MM.1S (cell line): ENCODE data around the gene ZDHHC13.
A peak's percentile ranks its signal among the peaks of the same experiment; 100 is the strongest.

Experiments
- EZH2phosphoT487 ChIP-seq: fragments of 300-600 bp; sonication (generic); IDR thresholded peaks from 2 replicates; pipeline ENCODE4 v1.6.1; 2018; ENCODE audit warnings: antibody characterized with exemption, low read length
- TF ChIP-seq, protein P1 (sequence below): fragments of 300-600 bp; sonication (generic); IDR thresholded peaks from 2 replicates; pipeline ENCODE4 v1.5.1; 2016; ENCODE audit warnings: antibody characterized with exemption, low read length, mixed read lengths

- TF ChIP-seq EZH2phosphoT487, result no peak
- TF ChIP-seq, protein P1, sequence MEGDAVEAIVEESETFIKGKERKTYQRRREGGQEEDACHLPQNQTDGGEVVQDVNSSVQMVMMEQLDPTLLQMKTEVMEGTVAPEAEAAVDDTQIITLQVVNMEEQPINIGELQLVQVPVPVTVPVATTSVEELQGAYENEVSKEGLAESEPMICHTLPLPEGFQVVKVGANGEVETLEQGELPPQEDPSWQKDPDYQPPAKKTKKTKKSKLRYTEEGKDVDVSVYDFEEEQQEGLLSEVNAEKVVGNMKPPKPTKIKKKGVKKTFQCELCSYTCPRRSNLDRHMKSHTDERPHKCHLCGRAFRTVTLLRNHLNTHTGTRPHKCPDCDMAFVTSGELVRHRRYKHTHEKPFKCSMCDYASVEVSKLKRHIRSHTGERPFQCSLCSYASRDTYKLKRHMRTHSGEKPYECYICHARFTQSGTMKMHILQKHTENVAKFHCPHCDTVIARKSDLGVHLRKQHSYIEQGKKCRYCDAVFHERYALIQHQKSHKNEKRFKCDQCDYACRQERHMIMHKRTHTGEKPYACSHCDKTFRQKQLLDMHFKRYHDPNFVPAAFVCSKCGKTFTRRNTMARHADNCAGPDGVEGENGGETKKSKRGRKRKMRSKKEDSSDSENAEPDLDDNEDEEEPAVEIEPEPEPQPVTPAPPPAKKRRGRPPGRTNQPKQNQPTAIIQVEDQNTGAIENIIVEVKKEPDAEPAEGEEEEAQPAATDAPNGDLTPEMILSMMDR, result peak; percentile 98
Measured at GRCh38 chr11:19076744-19077589, 40.0 kb upstream of the ZDHHC13 start.
